Urothelium cell line (cell line): ENCODE measurements around the gene ELMO3.
A peak's percentile ranks its signal among the peaks of the same experiment; 100 is the strongest.

Experiments used
- DNase-seq: peaks from one replicate; pipeline ENCODE4 v3.0.0; 2011; ENCODE audit warnings: low spot score, mixed read lengths
- FAIRE-seq: peaks from 2 replicates; lab custom pipeline; 2011; peaks lifted over from hg19 to GRCh38; lab: Jason Lieb, UNC

ELMO3 gene

GRCh38 chr16:67179421-67180080 is 19.4 kb upstream of the ELMO3 start:
- DNase-seq: no peak

GRCh38 chr16:67180166-67180565 is 18.8 kb upstream of the ELMO3 start:
- DNase-seq: no peak
- no peak for FAIRE-seq

More at GRCh38 chr16:67179421-67180080, 19.4 kb upstream of the ELMO3 start:
- no peak for FAIRE-seq

- FAIRE-seq (no peak), DNase-seq (no peak)
These were observed 17.6 kb upstream of the ELMO3 start for GRCh38 chr16:67181346-67181745.

- DNase-seq: no peak
- no peak for FAIRE-seq
These were observed 16.6 kb upstream of the ELMO3 start for GRCh38 chr16:67182288-67182687.

GRCh38 chr16:67183284-67183626 is 15.7 kb upstream of the ELMO3 start:
- DNase-seq (no peak), FAIRE-seq (no peak)

GRCh38 chr16:67183627-67184452 is 15.1 kb upstream of the ELMO3 start, which contains the start of gene MATCAP1:
Gene MATCAP1 (minus strand): TSS chr16:67183963. CDS start chr16:67180610, 3,353 bp downstream.
- DNase-seq (peak; percentile 99), FAIRE-seq (peak; percentile 98)

- DNase-seq (peak; percentile 59), FAIRE-seq (peak; percentile 23)
These were observed 14.4 kb upstream of the ELMO3 start for GRCh38 chr16:67184453-67184994.

- peak; percentile 96 for FAIRE-seq
- peak; percentile 81 for DNase-seq
These were observed 13.8 kb upstream of the ELMO3 start for GRCh38 chr16:67184995-67185650.

- FAIRE-seq: no peak
- no peak for DNase-seq
These were observed 13.2 kb upstream of the ELMO3 start for GRCh38 chr16:67185651-67186134.

- FAIRE-seq (no peak), DNase-seq (no peak)
These were observed 12.4 kb upstream of the ELMO3 start for GRCh38 chr16:67186550-67186950.

GRCh38 chr16:67187175-67187890 is 11.6 kb upstream of the ELMO3 start:
- FAIRE-seq: no peak
- DNase-seq: no peak

GRCh38 chr16:67188323-67188722 is 10.6 kb upstream of the ELMO3 start:
- no peak for FAIRE-seq
- DNase-seq: no peak

GRCh38 chr16:67188798-67189197 is 10.1 kb upstream of the ELMO3 start:
- FAIRE-seq (no peak), DNase-seq (no peak)

- DNase-seq (no peak), FAIRE-seq (no peak)
These were observed 8.9 kb upstream of the ELMO3 start, which contains the start of gene EXOC3L1 for GRCh38 chr16:67190041-67190440. Gene EXOC3L1 (minus strand): TSS chr16:67190136. CDS start chr16:67189676, 460 bp downstream.

- no peak for FAIRE-seq
- no peak for DNase-seq
These were observed 8.2 kb upstream of the ELMO3 start for GRCh38 chr16:67190448-67191399.

- DNase-seq (no peak), FAIRE-seq (no peak)
These were observed 7.4 kb upstream of the ELMO3 start for GRCh38 chr16:67191411-67191994.

- DNase-seq: peak; percentile 96
- peak; percentile 97 for FAIRE-seq
These were observed 6.8 kb upstream of the ELMO3 start, which contains the start of gene E2F4 for GRCh38 chr16:67191995-67192681. Gene E2F4 (plus strand): TSS chr16:67192155. CDS start chr16:67192228, 73 bp downstream.

- no peak for FAIRE-seq
These were observed 6.1 kb upstream of the ELMO3 start for GRCh38 chr16:67192781-67193361.

More at GRCh38 chr16:67192781-67193361, 6.1 kb upstream of the ELMO3 start:
- DNase-seq: no peak
